ENCODE data around the gene TNFSF15. TPM values are rescaled to one million over a fixed set of nuclear protein-coding genes. Genes with fewer than 3 reads are reported as not detected.

TNFSF15 gene
- total and polyA plus RNA-seq, 2 donors (not counting 3 experiments of a cell fraction or from before 2014, with no cell fraction given): 8.4 to 14.3 TPM

GRCh38 chr9:114792396-114792795 lies 13.4 kb downstream of the TNFSF15 start:
- Histone ChIP-seq H2AFZ (ENCODE audit: low read depth, low read length) (no peak overlapping the region), H3K36me3 (ENCODE audit: control insufficient read depth in 2 of 2, extremely low read depth in 1 of 2, insufficient read depth in 2 of 2, low read length in 2 of 2) (peaks cover 9% of the 10 kb centered on the region in 2 experiments), H3K27me3 (ENCODE audit: control insufficient read depth in 2 of 2, insufficient read depth in 2 of 2, low read length in 2 of 2) (no peaks in the 10 kb centered on the region), H3K4me2 (ENCODE audit: insufficient read depth, low read length) (no peak overlapping the region), H4K20me1 (replicated peaks; ENCODE audit: control insufficient read depth, extremely low read depth, insufficient read depth, low read length) (no peaks in the 10 kb centered on the region), H3K4me1 (ENCODE audit: control insufficient read depth, extremely low read depth, insufficient read depth, low read length) (no peaks in the 10 kb centered on the region), H3K9me3 (replicated peaks; ENCODE audit: control insufficient read depth, insufficient read depth, low read length) (no peaks in the 10 kb centered on the region), H3K79me2 (ENCODE audit: control insufficient read depth, insufficient read depth, low read length) (no peaks in the 10 kb centered on the region), H3K27ac (ENCODE audit: insufficient read depth, low read depth, low read length) (no peak overlapping the region), H3K9ac (replicated peaks; ENCODE audit: extremely low read depth, insufficient read depth, low read length) (no peak overlapping the region), H3K4me3 (replicated peaks in 1 of 3; ENCODE audit: insufficient read depth in 1 of 3, low read depth in 1 of 3, low read length in 3 of 3) (no peak overlapping the region), H3K9me1 (replicated peaks; ENCODE audit: control insufficient read depth, extremely low read depth, insufficient read depth, low read length) (no peaks in the 10 kb centered on the region)
- DNase-seq (ENCODE audit: low read depth, low spot score) (no peak), FAIRE-seq (no peak)
- TF ChIP-seq FOS (IDR thresholded peaks at IDR 0.05; ENCODE audit: borderline replicate concordance, insufficient read depth, low read length) (no peak), POLR2AphosphoS5 (IDR thresholded peaks at IDR 0.05; ENCODE audit: insufficient read depth, low read depth, low read length) (no peak), MYC (IDR thresholded peaks at IDR 0.05; ENCODE audit: low read depth, low read length) (no peak), EZH2 (IDR thresholded peaks at IDR 0.05; ENCODE audit: borderline replicate concordance, low read depth, low read length, severe bottlenecking) (no peak), MAX (IDR thresholded peaks at IDR 0.05; ENCODE audit: insufficient read depth, insufficient read length) (no peak), CTCF (IDR thresholded peaks at IDR 0.05; ENCODE audit: extremely low read depth in 1 of 2, insufficient read depth in 1 of 2, low read depth in 1 of 2, low read length in 2 of 2) (no peak), JUN (IDR thresholded peaks at IDR 0.05; ENCODE audit: borderline replicate concordance, insufficient read depth, insufficient read length, low read depth) (no peak), GATA2 (IDR thresholded peaks at IDR 0.05; ENCODE audit: insufficient read depth, insufficient read length, low read depth, low read length) (no peak), POLR2A (IDR thresholded peaks at IDR 0.05; ENCODE audit: low read depth, low read length) (no peak)
- ChIA-PET CTCF (no interaction called here), POLR2A (no interaction called here)
- dilution Hi-C loops (cut with MboI; ENCODE audit: extremely low pct_ligation_motif_present, low sequenced_read_pairs) (no loop called here), intact Hi-C loops (cut with micrococcal nuclease) (no loop called here)
- no TSS peak for BruUV-seq (replicated peaks)
